Neural cell (in vitro differentiated cells): Measurements from ENCODE around the gene RNF181. TPM values are rescaled to one million over a fixed set of nuclear protein-coding genes. Genes with fewer than 3 reads are reported as not detected.

Source experiments
- H2AFZ ChIP-seq: fragments of 200-600, 300-800 bp; sonication (generic), shearing (Covaris generic); 2 replicates; pipeline ENCODE4 v1.6.0; 2014; ENCODE audit warnings: low read depth, mild to moderate bottlenecking, antibody characterized with exemption, low read length, moderate library complexity
- H3F3A ChIP-seq: fragments of 200-600 bp; shearing (Covaris generic); 2 replicates; pipeline ENCODE4 v1.6.1; 2016; ENCODE audit warnings: mild to moderate bottlenecking, moderate library complexity, mixed read lengths, antibody characterized with exemption, low read length; ENCODE audit not compliant: insufficient read depth, poor library complexity, severe bottlenecking
- H3K27ac ChIP-seq: fragments of 200-600, 300-800 bp; sonication (generic), shearing (Covaris generic); 2 replicates; pipeline ENCODE4 v1.5.1; 2014; ENCODE audit warnings: mild to moderate bottlenecking, low read length, moderate library complexity
- H3K27me3 ChIP-seq: fragments of 300-800, 200-600 bp; sonication (generic), shearing (Covaris generic); 2 replicates; pipeline ENCODE4 v1.6.0; 2014; ENCODE audit warnings: mild to moderate bottlenecking, low read depth, low read length, moderate library complexity; ENCODE audit not compliant: insufficient read depth
- H3K36me3 ChIP-seq: fragments of 300-800, 200-600 bp; sonication (generic), shearing (Covaris generic); 2 replicates; pipeline ENCODE4 v1.5.1; 2014; ENCODE audit warnings: mild to moderate bottlenecking, antibody characterized with exemption, low read length, moderate library complexity; ENCODE audit not compliant: insufficient read depth
- H3K4me2 ChIP-seq: fragments of 300-800, 200-600 bp; sonication (generic), shearing (Covaris generic); 2 replicates; pipeline ENCODE4 v1.6.0; 2014; ENCODE audit warnings: mild to moderate bottlenecking, low read length
- H3K4me3 ChIP-seq: fragments of 300-800, 200-600 bp; sonication (generic), shearing (Covaris generic); 2 replicates; pipeline ENCODE4 v1.5.1; 2014; ENCODE audit warnings: mild to moderate bottlenecking, low read length, moderate library complexity
- H3K79me2 ChIP-seq: fragments of 200-600 bp; shearing (Covaris generic); replicated peaks from 2 replicates; pipeline ENCODE4 v1.6.0; 2014; ENCODE audit warnings: mild to moderate bottlenecking, low read length, moderate library complexity; ENCODE audit not compliant: insufficient read depth
- H3K9ac ChIP-seq: fragments of 300-800, 200-600 bp; sonication (generic), shearing (Covaris generic); 2 replicates; pipeline ENCODE4 v1.6.1; 2016; ENCODE audit warnings: mild to moderate bottlenecking, low read length, mixed read lengths
- H3K9me2 ChIP-seq: fragments of 200-600 bp; shearing (Covaris generic); 2 replicates; pipeline ENCODE4 v1.6.1; 2016; ENCODE audit warnings: mild to moderate bottlenecking, low read length, mixed read lengths; ENCODE audit not compliant: insufficient read depth
- H3K9me3 ChIP-seq: fragments of 200-600, 300-800 bp; sonication (generic), shearing (Covaris generic); 2 replicates; pipeline ENCODE4 v1.6.1; 2016; ENCODE audit warnings: mild to moderate bottlenecking, mixed run types, low read length, moderate library complexity, mixed read lengths
- H4K20me1 ChIP-seq: fragments of 200-600 bp; shearing (Covaris generic); 2 replicates; pipeline ENCODE4 v1.6.1; 2016; ENCODE audit warnings: mild to moderate bottlenecking, mixed run types; ENCODE audit not compliant: insufficient read depth
- CTCF ChIP-seq: fragments of 450-650 bp; IDR thresholded peaks from 2 replicates; pipeline ENCODE4 v1.5.1; 2014; ENCODE audit warnings: antibody characterized with exemption, mild to moderate bottlenecking, moderate library complexity; ENCODE audit not compliant: poor library complexity, severe bottlenecking
- EP300 ChIP-seq: fragments of 450-650 bp; conservative IDR thresholded peaks from 2 replicates; pipeline ENCODE4 v1.6.1; 2014; ENCODE audit warnings: antibody characterized with exemption, mild to moderate bottlenecking, moderate library complexity; ENCODE audit not compliant: poor library complexity, severe bottlenecking
- EZH2 ChIP-seq: fragments of 200-600, 300-800 bp; shearing (Covaris generic), sonication (generic); IDR thresholded peaks from 2 replicates; pipeline ENCODE4 v1.6.1; 2014; ENCODE audit warnings: antibody characterized with exemption, low read length, borderline replicate concordance, mild to moderate bottlenecking; ENCODE audit not compliant: insufficient read depth, poor library complexity, severe bottlenecking
- MXI1 ChIP-seq: fragments of 450-650 bp; conservative IDR thresholded peaks from 2 replicates; pipeline ENCODE4 v1.6.1; 2014; ENCODE audit warnings: antibody characterized with exemption, mild to moderate bottlenecking; ENCODE audit not compliant: poor library complexity, severe bottlenecking
- POLR2AphosphoS5 ChIP-seq: IDR thresholded peaks from 2 replicates; pipeline ENCODE4 v1.6.1; 2012
- RAD21 ChIP-seq: fragments of 450-650 bp; conservative IDR thresholded peaks from 2 replicates; pipeline ENCODE4 v1.6.1; 2014; ENCODE audit warnings: antibody characterized with exemption, mild to moderate bottlenecking, moderate library complexity
- REST ChIP-seq: IDR thresholded peaks from 2 replicates; pipeline ENCODE4 v1.6.1; 2012; ENCODE audit warnings: borderline replicate concordance
- SMC3 ChIP-seq: fragments of 450-650 bp; conservative IDR thresholded peaks from 2 replicates; pipeline ENCODE4 v1.6.1; 2014; ENCODE audit warnings: antibody characterized with exemption, mild to moderate bottlenecking, moderate library complexity; ENCODE audit not compliant: poor library complexity
- TAF1 ChIP-seq: IDR thresholded peaks from 2 replicates; pipeline ENCODE4 v1.6.1; 2012; ENCODE audit warnings: low read depth
- polyA plus RNA-seq: library from polyadenylated mRNA; depleted of rRNA; stranded (reverse); fragments of >200 nt; gene quantifications from 2 replicates; pipeline ENCODE4 v1.2.3, GENCODE V29; 2014

Gene RNF181
- polyA plus RNA-seq, 1 donor from 2014 or later, result 330 TPM

- H3K27me3 ChIP-seq, result no peaks in the 10 kb centered on the region
These were observed 4.7 kb downstream of the RNF181 start for GRCh38 chr2:85600235-85600575.

GRCh38 chr2:85600951-85601770 is 5.6 kb downstream of the RNF181 start:
- Histone ChIP-seq H3K4me2 (no peak overlapping the region), H3K27ac (no peak overlapping the region), H3K9ac (peak overlapping the region; percentile 59), H2AFZ (no peak overlapping the region), H3K9me2 (no peaks in the 10 kb centered on the region), H4K20me1 (no peaks in the 10 kb centered on the region), H3K4me3 (peak overlapping the region; percentile 77), H3K27me3 (no peaks in the 10 kb centered on the region), H3K36me3 (no peaks in the 10 kb centered on the region), H3K9me3 (no peaks in the 10 kb centered on the region), H3K79me2 (peaks cover 5% of the 10 kb centered on the region), H3F3A (no peaks in the 10 kb centered on the region)
- TF ChIP-seq TAF1, result no peak
- TF ChIP-seq RAD21, result no peak
- TF ChIP-seq EZH2, result no peak
- no peak for TF ChIP-seq REST
- no peak for TF ChIP-seq POLR2AphosphoS5
- TF ChIP-seq SMC3, result no peak
- TF ChIP-seq MXI1, result no peak

More at GRCh38 chr2:85600235-85600575, 4.7 kb downstream of the RNF181 start:
- Histone ChIP-seq H3K9me3 (no peaks in the 10 kb centered on the region), H3K9ac (no peak overlapping the region), H3K27ac (no peak overlapping the region), H4K20me1 (no peaks in the 10 kb centered on the region), H2AFZ (no peak overlapping the region), H3K4me3 (no peak overlapping the region), H3K79me2 (peaks cover 11% of the 10 kb centered on the region), H3F3A (no peaks in the 10 kb centered on the region), H3K9me2 (no peaks in the 10 kb centered on the region), H3K4me2 (no peak overlapping the region), H3K36me3 (no peaks in the 10 kb centered on the region)
- TF ChIP-seq CTCF (no peak), SMC3 (no peak), POLR2AphosphoS5 (no peak), EP300 (no peak), TAF1 (no peak), RAD21 (no peak), EZH2 (no peak), REST (no peak), MXI1 (no peak)
